HS-27A (cell line): ENCODE results near the gene BCLAF1.
"Not testable (repeated sequence)": the region's sequence is repeated elsewhere in the genome, so short reads cannot be mapped to it uniquely, and the experiment has no call there.

Source experiments
- DNase-seq: peaks from one replicate; pipeline ENCODE4 v3.0.0-alpha.2; 2012; ENCODE audit warnings: low read depth, missing footprints

The BCLAF1 gene

GRCh38 chr6:136249811-136250685 is 39.6 kb downstream of the BCLAF1 start, which contains the start of gene MTFR2:
Gene MTFR2, minus strand, starts transcription at chr6:136250311. Its CDS starts 1,212 bp downstream, at chr6:136249099.
- DNase-seq: peak; percentile 97

- DNase-seq: no peak
These were observed 40.3 kb downstream of the BCLAF1 start for GRCh38 chr6:136249336-136249735.

- DNase-seq: no peak
These were observed 45.5 kb downstream of the BCLAF1 start for GRCh38 chr6:136244061-136244616.

GRCh38 chr6:136236466-136237293 is 53.0 kb downstream of the BCLAF1 start:
- no peak for DNase-seq

GRCh38 chr6:136235233-136235564 is 54.4 kb downstream of the BCLAF1 start:
- DNase-seq: no peak

GRCh38 chr6:136232701-136233100 is 56.9 kb downstream of the BCLAF1 start:
- no peak for DNase-seq

GRCh38 chr6:136230219-136230853 is 59.3 kb downstream of the BCLAF1 start:
- no peak for DNase-seq

- DNase-seq: no peak
These were observed 60.8 kb downstream of the BCLAF1 start for GRCh38 chr6:136228814-136229213.

GRCh38 chr6:136226674-136227377 is 62.8 kb downstream of the BCLAF1 start:
- no peak for DNase-seq

- no peak for DNase-seq
These were observed 63.5 kb downstream of the BCLAF1 start for GRCh38 chr6:136226027-136226673.

- no peak for DNase-seq
These were observed 64.2 kb downstream of the BCLAF1 start for GRCh38 chr6:136225496-136225895.

- DNase-seq: not testable (repeated sequence)
These were observed 64.7 kb downstream of the BCLAF1 start for GRCh38 chr6:136224974-136225373.

- DNase-seq: no peak
These were observed 72.9 kb downstream of the BCLAF1 start for GRCh38 chr6:136216503-136217401.

- DNase-seq: no peak
These were observed 75.8 kb downstream of the BCLAF1 start for GRCh38 chr6:136213853-136214252.

GRCh38 chr6:136213012-136213539 is 76.6 kb downstream of the BCLAF1 start:
- DNase-seq: no peak

- no peak for DNase-seq
These were observed 77.0 kb downstream of the BCLAF1 start for GRCh38 chr6:136212608-136213007.

- no peak for DNase-seq
These were observed 79.1 kb downstream of the BCLAF1 start for GRCh38 chr6:136210398-136211165.

GRCh38 chr6:136209496-136209895 is 80.2 kb downstream of the BCLAF1 start:
- DNase-seq: no peak

- DNase-seq: no peak
These were observed 80.9 kb downstream of the BCLAF1 start for GRCh38 chr6:136208783-136209182.
